Esophagus mucosa (tissue), 1 donor: ENCODE measurements around the gene KRTAP1-4. TPM values are rescaled to one million over a fixed set of nuclear protein-coding genes. Genes with fewer than 3 reads are reported as not detected.
"Not testable (repeated sequence)": the region's sequence is repeated elsewhere in the genome, so short reads cannot be mapped to it uniquely, and the experiment has no call there.

ENCODE experiments used
- ATAC-seq: fragments of 200-7000 bp; cut with Tn5 transposase; one replicate; pipeline ENCODE4 v1.9.1; 2020
- total RNA-seq: library from RNA; stranded (reverse); gene quantifications from one replicate; pipeline ENCODE4 v1.2.4, GENCODE V29; 2023
- donor health status: DM: yes; HTN: yes; CAD: no.

KRTAP1-4 gene
- total RNA-seq, 1 donor from 2014 or later: not detected

GRCh38 chr17:41003926-41004325, 26.1 kb downstream of the KRTAP1-4 start:
- ATAC-seq: no peak

DNA sequence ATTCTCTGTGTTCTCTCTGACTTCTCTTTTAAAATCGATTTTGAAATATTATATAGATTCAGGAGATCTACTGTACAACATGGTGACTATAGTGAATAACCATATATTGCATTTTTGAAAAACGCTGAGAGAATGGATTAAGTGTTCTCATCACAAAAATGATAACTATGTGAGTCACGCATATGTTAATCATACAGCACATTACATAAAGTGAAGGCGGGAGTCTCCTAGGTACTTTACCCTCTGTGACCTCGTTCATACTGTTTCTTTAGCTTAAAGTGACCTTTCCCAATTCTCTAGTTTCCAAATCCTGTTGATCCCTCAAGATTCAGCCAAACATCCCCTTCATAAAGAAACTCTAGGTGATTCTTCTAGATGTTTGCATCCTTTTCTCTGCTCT, 27.2 kb downstream of the KRTAP1-4 start:
- ATAC-seq: peak; percentile 84

DNA sequence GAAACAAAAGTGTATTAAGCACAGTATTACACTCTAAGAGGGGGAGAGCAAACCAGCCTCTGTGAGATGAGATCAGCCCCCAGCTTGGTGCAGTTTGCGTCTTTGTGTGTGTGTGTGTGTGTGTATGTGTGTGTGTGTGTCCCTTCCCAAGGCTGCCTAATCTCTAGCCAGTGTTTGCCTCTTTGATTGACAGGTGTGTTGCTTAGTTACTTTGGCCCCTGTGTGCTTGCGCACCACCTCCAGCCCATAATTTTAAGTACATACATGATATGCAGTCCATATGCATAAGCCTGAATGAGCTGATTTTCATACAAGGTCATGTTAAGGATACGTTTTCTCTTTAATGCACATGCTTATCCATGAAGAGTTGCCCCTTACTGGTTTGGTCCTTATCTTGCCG, 28.2 kb downstream of the KRTAP1-4 start:
- no peak for ATAC-seq

DNA sequence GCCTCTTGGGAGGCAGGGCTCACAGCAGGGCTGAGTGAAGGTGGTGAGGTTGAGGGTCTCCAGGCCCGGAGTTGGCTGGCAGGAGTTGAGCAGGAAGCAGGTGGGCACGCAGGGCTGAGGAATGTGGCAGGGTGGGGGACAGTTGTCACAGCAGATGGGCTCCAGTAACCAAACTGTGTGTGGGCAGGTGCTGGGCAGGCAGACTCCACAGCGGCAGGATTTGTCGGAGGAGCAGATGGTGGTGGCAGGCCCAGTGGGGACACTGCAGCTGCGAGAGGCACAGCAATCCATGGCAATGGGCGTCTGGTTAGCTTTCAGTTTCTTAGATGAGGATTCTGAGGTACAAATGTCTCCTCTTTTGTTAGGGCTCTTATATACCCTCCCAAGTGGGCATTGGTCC, 30.4 kb downstream of the KRTAP1-4 start, which contains the start of gene KRTAP3-2:
Gene KRTAP3-2, minus strand, starts transcription at position 344 of the 400 bp plus-strand sequence. Its CDS starts 53 bp downstream, at position 291.
- not testable (repeated sequence) for ATAC-seq

- ATAC-seq: no peak
Observed at GRCh38 chr17:40997361-40997760, 32.6 kb downstream of the KRTAP1-4 start.

DNA sequence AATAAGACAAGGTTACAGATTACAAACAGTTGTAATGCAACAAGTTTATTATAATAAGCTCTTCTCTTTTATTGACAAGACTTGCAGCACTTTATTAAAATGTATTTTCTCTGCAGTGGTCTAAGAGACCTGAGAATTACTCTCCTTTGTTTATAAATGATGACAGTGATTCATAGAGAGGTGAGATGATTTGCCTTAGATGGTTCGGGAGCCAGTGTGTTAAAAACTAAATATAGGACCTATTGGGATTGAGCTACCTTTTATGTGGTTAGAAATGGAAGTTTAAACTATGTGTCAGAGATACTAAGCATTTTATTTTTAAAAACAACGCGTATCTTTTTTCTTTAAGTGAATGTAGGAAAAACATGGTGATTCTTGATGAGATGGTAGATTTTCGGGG, 33.2 kb downstream of the KRTAP1-4 start:
- ATAC-seq: no peak

DNA sequence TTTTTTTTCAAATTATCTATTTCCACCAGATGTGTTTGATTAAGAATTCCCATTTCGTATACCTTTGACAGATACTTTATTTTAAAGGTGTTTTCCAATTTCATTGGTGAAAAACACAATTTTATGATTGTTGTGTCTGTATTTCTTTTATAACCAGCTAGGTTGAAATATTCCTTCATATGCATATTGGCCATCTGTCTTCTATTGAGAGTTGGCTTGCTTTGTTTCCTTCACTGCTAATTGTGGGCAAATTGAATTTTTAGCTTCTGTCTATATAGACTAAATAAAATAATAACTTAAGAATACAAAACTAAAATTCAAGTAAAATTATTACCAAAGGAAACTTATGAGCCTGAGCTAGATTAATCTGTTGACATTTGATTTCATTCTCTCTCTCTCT, 34.9 kb downstream of the KRTAP1-4 start:
- no peak for ATAC-seq

DNA sequence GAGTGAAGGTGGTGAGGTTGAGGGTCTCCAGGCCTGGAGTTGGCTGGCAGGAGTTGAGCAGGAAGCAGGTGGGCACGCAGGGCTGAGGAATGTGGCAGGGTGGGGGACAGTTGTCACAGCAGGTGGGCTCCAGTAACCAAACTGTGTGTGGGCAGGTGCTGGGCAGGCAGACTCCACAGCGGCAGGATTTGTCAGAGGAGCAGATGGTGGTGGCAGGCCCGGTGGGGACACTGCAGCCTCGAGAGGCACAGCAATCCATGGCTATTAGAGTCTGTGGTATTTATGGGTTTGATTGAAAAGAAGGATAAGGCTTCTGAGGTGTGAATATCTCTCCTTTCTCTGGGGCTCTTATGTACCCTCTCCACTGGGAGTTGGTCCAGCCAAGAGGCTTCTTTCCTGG, 36.2 kb downstream of the KRTAP1-4 start, which contains the start of gene KRTAP3-3:
Gene KRTAP3-3, minus strand, starts transcription at position 326 of the 400 bp plus-strand sequence. Its CDS starts 67 bp downstream, at position 259.
- ATAC-seq: no peak

DNA sequence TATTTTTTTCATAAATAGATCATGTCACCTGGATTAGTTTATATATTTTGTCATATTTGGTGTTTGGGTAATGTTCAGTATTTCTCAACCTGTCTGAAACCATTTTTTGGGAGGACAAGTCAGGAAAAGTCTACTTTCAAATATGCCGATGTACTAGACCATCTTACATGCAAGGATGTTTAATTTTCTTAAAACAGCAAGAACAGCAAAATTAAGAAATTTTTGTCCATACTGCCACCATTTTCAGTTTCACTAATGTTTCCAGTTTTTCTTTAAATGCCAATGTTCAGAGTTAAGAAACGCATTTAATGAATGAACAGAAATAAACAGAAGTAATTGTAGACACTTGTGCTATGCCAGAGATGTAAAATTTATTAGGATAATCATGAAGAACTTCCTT, 36.9 kb downstream of the KRTAP1-4 start:
- ATAC-seq: no peak

DNA sequence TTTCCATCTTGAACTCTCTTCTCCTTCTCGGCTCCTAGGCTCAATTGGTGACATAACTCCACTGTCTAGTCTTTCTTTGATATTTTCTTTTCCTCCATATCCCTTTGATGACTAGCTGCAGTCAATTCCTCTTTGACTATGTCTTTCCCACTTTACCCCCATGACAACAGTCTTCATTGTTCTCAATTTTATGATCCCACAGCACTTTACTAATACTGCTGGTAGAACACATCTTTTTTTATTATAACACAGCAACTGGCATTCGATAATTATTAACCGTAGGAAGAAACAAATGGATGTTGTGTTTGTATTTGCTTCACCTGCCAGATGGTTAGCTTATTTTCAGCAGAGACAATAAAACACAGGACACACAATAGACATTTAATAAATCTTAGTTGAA, 37.3 kb downstream of the KRTAP1-4 start:
- ATAC-seq: no peak

- peak; percentile 60 for ATAC-seq
Observed at GRCh38 chr17:40986920-40987319, 43.1 kb downstream of the KRTAP1-4 start.

GRCh38 chr17:40984226-40984625, 45.8 kb downstream of the KRTAP1-4 start, which contains the start of gene KRT40:
TSS of gene KRT40 (minus strand) at chr17:40984326. CDS start at chr17:40984273, 53 bp downstream.
- no peak for ATAC-seq

DNA sequence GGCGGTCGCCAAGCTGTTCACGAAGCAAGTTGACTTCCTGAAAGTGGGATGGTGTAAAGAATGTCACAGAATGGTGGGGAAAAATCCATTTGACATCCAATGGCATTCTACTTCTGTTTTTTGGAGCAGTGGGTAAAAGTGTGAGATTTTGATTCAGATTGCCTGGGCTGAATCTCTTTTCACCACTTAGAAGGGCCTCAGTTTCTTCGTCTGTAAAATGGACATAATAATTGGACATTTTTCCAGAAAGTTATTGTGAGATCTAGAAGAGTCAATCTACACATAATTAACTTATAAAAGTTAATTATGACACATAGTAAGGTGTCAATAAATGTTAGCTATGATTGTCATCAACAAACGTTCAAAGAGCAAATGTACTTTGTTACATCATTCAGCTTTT, 48.9 kb downstream of the KRTAP1-4 start:
- no peak for ATAC-seq

GRCh38 chr17:40980596-40980995, 49.4 kb downstream of the KRTAP1-4 start:
- no peak for ATAC-seq

- ATAC-seq: no peak
Observed at GRCh38 chr17:40980117-40980516, 49.9 kb downstream of the KRTAP1-4 start.

Other genes with a start within 250 kb of the KRTAP1-4 start
- not detected for gene KRT27, start 247.6 kb downstream of the KRTAP1-4 start, total RNA-seq
- gene KRT28, start 230.2 kb downstream of the KRTAP1-4 start, total RNA-seq: not detected
- gene KRT10, start 207.6 kb downstream of the KRTAP1-4 start, total RNA-seq: 50.3 TPM
- not detected for gene KRT12, start 163.0 kb downstream of the KRTAP1-4 start, total RNA-seq
- gene KRT20, start 145.0 kb downstream of the KRTAP1-4 start, total RNA-seq: 0.20 TPM
- 3.1 TPM for gene KRT23, start 92.5 kb downstream of the KRTAP1-4 start, total RNA-seq
- not detected for gene KRT39, start 63.2 kb downstream of the KRTAP1-4 start, total RNA-seq
- not detected for gene KRT40, start 45.9 kb downstream of the KRTAP1-4 start, total RNA-seq
- not detected for gene KRTAP3-3, start 36.0 kb downstream of the KRTAP1-4 start, total RNA-seq
- gene KRTAP3-2, start 30.3 kb downstream of the KRTAP1-4 start, total RNA-seq: not detected
- not detected for gene KRTAP3-1, start 21.1 kb downstream of the KRTAP1-4 start, total RNA-seq
- not detected for gene KRTAP1-5, start 3.0 kb downstream of the KRTAP1-4 start, total RNA-seq
- not detected for gene KRTAP1-3, start 4.7 kb upstream of the KRTAP1-4 start, total RNA-seq
- not detected for gene KRTAP1-1, start 11.3 kb upstream of the KRTAP1-4 start, total RNA-seq
- not detected for gene KRTAP2-1, start 17.1 kb upstream of the KRTAP1-4 start, total RNA-seq
- not detected for gene KRTAP2-2, start 25.0 kb upstream of the KRTAP1-4 start, total RNA-seq
- gene KRTAP2-3, start 29.9 kb upstream of the KRTAP1-4 start, total RNA-seq: not detected
- not detected for gene KRTAP2-4, start 35.7 kb upstream of the KRTAP1-4 start, total RNA-seq
- not detected for gene KRTAP4-7, start 54.0 kb upstream of the KRTAP1-4 start, total RNA-seq
- gene KRTAP4-8, start 67.9 kb upstream of the KRTAP1-4 start, total RNA-seq: not detected
- gene KRTAP4-16, start 72.0 kb upstream of the KRTAP1-4 start, total RNA-seq: not detected
- gene KRTAP4-9, start 75.2 kb upstream of the KRTAP1-4 start, total RNA-seq: not detected
- not detected for gene KRTAP4-11, start 88.2 kb upstream of the KRTAP1-4 start, total RNA-seq
- not detected for gene KRTAP4-12, start 94.0 kb upstream of the KRTAP1-4 start, total RNA-seq
- not detected for gene KRTAP4-6, start 110.3 kb upstream of the KRTAP1-4 start, total RNA-seq
- not detected for gene KRTAP4-5, start 119.6 kb upstream of the KRTAP1-4 start, total RNA-seq
- not detected for gene KRTAP4-4, start 130.6 kb upstream of the KRTAP1-4 start, total RNA-seq
- not detected for gene KRTAP4-3, start 138.0 kb upstream of the KRTAP1-4 start, total RNA-seq
- gene KRTAP4-2, start 148.0 kb upstream of the KRTAP1-4 start, total RNA-seq: not detected
- not detected for gene KRTAP4-1, start 154.7 kb upstream of the KRTAP1-4 start, total RNA-seq
- gene KRTAP9-1, start 159.7 kb upstream of the KRTAP1-4 start, total RNA-seq: not detected
- not detected for gene KRTAP9-2, start 196.5 kb upstream of the KRTAP1-4 start, total RNA-seq
- gene KRTAP9-3, start 202.3 kb upstream of the KRTAP1-4 start, total RNA-seq: not detected
- not detected for gene KRTAP9-8, start 207.8 kb upstream of the KRTAP1-4 start, total RNA-seq
- not detected for gene KRTAP9-4, start 219.5 kb upstream of the KRTAP1-4 start, total RNA-seq
- gene KRTAP9-9, start 225.2 kb upstream of the KRTAP1-4 start, total RNA-seq: not detected
- gene KRTAP9-6, start 235.2 kb upstream of the KRTAP1-4 start, total RNA-seq: not detected
- gene KRTAP9-7, start 245.5 kb upstream of the KRTAP1-4 start, total RNA-seq: not detected